ENCODE results near the gene NXPH3.

The NXPH3 gene

DNA sequence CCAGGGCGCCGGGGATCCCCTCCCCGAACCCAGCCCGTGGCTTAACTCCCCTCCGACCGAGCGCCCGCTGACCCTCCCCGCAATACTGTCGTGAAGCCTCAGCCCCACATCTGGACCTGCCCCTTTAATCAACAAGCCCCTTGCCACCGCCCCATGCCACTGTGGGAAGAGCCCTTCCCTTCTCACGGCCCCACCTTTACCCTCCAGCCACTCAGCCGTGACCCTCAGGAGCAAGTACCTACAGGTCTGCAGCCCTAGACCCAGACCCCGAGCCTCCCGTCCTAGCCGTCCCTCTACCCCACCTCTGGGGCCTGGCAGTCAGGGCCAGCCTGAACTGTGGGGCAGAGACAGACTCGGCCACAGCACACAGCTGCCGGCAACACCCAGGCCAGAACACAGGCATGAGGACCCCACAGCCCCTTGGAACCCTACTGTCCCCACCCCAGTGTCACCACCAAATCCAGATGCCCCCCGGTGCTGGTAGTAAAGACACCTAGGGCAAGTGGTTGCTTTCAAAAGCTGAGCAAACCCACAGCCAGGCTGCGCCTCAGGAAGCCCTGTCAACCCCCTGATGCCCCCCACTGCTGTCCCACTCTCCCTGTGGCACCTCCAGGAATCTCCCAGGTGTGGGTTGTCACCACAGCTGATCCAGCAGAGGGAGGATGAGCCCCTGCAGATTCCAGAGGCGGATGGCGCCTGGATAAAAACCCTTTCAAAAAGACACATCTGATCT, 1.4 kb downstream of the NXPH3 start:
- no peak for DNase-seq

DNA sequence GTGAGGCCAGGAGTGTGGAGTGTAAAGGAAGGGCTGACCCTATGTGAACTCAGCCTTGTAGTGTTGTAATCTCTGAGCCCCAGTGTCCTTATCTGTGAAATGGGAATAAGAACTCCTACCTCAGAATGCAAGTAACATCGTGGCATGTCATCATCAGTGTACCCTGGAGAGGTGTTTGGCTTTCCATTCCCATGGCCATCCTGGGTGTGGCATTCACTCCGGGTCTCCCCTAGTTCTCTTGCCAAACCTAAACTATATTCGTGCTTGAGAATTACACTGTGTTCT, 1.9 kb downstream of the NXPH3 start:
- no peak for DNase-seq

DNA sequence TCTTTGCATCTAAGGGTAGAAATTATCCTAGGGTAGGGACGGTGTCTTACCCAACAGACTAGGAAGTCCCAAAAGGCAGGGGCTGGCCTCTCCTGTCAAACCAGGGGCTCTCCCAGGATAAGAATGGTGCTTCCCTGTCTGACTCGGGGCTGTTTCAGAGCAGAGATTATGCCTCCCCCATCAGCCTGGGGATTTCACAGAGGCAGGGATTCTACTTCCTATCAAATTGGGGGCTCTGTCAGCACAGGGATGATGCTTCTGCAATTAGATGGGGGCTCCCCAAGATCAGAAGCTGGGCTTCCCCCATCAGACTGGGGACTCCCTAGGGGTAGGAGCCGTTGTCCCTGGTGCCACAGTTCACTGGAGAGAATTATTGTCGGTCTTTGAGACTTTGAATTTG, 2.3 kb downstream of the NXPH3 start:
- no peak for DNase-seq

DNA sequence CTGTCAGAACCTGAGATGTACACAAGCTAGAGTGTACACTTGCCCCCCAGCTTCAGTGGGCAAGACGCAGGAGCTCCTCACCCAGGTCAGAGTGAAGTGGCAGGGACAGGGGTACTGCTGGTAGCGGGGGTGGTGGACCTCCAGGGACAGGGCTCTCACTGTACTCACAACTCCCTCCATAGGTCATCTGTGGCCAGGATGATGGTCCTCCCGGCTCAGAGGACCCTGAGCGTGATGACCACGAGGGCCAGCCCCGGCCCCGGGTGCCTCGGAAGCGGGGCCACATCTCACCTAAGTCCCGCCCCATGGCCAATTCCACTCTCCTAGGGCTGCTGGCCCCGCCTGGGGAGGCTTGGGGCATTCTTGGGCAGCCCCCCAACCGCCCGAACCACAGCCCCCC, 2.7 kb downstream of the NXPH3 start:
- DNase-seq: no peak

DNA sequence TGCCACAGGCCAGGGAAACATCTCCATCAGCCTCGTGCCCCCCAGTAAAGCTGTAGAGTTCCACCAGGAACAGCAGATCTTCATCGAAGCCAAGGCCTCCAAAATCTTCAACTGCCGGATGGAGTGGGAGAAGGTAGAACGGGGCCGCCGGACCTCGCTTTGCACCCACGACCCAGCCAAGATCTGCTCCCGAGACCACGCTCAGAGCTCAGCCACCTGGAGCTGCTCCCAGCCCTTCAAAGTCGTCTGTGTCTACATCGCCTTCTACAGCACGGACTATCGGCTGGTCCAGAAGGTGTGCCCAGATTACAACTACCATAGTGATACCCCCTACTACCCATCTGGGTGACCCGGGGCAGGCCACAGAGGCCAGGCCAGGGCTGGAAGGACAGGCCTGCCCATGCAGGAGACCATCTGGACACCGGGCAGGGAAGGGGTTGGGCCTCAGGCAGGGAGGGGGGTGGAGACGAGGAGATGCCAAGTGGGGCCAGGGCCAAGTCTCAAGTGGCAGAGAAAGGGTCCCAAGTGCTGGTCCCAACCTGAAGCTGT, 3.4 kb downstream of the NXPH3 start:
- DNase-seq: no peak

DNA sequence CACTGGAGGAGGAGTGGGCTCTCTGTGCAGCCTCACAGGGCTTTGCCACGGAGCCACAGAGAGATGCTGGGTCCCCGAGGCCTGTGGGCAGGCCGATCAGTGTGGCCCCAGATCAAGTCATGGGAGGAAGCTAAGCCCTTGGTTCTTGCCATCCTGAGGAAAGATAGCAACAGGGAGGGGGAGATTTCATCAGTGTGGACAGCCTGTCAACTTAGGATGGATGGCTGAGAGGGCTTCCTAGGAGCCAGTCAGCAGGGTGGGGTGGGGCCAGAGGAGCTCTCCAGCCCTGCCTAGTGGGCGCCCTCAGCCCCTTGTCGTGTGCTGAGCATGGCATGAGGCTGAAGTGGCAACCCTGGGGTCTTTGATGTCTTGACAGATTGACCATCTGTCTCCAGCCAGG, 3.9 kb downstream of the NXPH3 start:
- no peak for DNase-seq

DNA sequence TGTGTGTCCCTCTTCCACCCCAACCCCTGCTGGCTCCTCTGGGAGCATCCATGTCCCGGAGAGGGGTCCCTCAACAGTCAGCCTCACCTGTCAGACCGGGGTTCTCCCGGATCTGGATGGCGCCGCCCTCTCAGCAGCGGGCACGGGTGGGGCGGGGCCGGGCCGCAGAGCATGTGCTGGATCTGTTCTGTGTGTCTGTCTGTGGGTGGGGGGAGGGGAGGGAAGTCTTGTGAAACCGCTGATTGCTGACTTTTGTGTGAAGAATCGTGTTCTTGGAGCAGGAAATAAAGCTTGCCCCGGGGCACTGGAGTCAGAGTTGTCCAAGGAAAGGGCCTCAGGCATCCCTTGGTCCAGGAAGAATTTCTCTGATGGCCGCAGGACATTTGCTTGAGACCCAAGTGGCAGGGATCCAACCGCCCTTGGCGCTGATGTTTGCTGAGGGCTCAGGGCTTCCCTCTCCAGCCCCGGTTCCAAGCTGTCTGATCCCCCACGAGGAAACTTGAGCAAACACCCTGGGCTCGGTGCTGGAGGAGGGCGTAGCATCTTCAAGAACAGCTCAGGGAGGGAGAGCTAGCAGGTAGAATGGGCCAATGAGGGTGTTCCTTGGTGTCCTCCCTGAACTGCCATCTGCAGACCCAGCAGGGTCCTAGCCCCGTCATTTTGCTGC, 4.5 kb downstream of the NXPH3 start:
- no peak for DNase-seq

DNA sequence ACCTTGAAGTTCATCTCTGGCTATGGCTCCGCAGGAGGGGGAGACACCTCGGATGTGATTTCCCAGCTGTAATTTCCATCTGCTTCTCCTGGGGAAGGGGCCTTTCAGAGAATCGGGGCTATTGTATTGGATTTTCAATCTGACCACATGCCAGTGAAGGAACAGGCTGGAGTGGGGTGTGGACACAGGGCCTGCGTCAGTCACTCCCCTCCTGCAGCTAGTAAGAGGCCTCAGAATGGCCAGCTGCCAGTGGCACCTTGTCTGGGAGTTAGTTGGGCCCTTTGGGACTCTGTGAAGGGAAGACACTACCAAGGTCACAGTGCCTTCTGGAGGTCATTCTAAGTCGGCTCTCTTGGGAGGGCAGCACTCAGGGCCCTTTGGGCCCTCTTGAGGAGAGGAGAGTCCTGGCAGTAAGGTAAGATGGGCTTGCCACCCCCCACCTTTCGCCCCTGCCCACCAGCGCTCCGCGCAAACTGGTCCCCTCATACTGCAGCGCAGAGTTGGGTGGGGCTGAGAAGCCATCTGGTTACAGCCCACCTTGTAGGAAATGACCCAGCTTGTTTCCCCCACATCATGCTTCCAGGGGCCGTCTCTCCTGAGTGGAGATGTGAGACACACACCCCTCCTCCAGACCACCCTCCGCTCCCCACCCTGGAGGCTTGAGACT, 5.4 kb downstream of the NXPH3 start:
- no peak for DNase-seq

DNA sequence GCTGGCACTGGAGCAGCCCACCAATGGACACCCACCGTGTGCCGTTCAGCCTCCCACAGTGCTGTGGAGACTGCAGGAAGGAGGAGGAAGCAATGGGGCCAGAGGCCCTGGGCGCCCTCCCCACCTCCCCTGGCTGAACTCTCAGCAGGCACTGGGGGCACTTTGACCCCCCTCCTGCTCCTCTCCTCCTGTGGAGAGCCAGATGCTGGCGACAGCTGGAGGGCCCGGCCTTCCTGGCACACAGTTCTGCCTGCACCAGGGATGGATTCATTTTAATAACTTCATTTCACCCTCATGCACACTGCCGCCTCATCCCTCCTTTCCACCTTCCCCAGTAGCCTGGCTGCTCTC, 6.0 kb downstream of the NXPH3 start:
- DNase-seq: no peak

DNA sequence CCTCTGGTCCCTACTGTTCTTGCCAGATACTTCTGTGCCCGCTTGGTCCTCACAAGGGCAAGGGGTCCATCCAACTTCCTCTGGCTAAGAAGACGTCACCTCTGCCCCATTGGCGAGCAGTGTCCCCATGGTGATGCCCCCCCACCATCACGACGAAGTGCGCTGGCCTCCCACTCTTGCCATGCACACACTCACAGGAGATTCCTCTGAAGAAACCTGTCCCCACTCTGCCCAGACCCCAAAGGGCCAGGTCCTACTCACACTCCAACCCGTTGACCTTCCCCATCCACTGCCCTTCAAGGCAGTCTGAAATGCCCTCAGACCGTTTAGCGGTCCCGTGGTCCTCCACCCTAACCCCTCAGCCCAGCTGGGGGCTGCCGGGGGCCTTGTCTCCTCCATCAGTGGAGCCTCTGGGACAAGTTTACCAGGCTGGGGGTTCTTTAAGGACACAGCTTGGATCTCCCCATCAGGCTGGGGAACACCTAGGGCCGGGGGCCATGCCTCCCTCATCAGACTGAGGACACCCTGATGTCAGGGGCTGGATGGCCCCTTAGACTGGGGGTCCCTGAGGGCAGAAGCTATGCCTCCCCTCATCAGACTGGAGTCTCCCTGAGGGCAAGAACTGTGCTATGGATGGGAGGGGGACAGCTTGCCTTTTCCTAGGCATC, 6.5 kb downstream of the NXPH3 start:
- no peak for DNase-seq

DNA sequence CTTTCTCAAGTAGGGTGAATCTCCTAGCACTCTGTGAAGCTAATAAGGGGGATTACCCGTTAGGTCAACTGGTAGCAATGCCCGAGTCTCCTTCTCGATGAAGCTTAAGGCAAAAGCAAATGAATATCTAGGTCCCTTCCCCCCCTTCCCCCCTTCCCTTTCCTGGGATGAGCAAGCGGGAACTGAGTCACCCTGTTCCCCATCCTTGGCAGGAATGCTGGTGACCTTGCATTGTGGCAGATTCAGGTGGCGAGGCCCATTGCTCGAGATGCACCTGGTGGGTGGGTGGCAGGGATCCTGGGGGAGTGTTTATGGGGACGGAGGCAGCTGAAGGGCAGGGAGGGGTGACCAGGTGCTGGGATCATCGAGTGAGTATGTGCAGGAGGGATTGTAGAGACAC, 7.1 kb downstream of the NXPH3 start:
- no peak for DNase-seq

DNA sequence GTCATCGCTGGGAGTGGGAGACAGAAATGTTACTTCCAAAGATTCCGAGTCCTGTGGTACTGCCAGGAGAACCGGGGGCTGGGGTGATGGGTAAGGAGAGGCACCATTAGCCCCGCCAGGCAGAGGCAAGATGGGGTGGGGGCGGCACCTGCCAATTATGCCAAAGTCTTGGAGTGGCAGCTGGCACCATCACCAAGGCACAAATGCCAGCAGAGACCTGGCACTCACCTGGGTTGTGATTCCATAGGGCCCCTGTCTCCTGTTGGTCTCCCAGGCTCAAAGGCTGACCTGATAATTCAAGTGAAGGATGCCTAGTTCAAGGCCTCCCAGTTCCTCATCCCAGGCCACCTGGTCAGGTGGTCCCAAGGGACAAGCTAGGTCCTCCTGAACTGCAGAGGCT, 7.6 kb downstream of the NXPH3 start:
- no peak for DNase-seq

DNA sequence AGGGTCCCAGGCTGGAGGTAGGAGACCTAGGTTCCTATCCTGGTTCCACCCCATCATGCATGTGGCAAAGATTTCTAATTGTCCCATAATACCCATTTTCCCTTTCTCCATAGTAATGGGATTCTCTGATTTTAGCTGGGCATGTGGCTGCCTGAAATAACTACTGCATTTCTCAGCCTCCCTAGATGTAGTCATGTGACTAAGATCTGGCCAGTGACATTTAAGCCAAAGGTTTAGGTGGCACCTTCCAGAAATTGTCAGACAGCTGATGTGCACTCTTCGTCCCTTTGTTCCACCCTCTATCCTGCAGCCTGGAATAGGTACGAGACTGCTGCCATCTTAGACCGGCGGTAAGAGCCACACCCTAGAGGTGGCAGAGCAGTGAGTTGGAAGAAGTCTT, 8.2 kb downstream of the NXPH3 start:
- DNase-seq: no peak

DNA sequence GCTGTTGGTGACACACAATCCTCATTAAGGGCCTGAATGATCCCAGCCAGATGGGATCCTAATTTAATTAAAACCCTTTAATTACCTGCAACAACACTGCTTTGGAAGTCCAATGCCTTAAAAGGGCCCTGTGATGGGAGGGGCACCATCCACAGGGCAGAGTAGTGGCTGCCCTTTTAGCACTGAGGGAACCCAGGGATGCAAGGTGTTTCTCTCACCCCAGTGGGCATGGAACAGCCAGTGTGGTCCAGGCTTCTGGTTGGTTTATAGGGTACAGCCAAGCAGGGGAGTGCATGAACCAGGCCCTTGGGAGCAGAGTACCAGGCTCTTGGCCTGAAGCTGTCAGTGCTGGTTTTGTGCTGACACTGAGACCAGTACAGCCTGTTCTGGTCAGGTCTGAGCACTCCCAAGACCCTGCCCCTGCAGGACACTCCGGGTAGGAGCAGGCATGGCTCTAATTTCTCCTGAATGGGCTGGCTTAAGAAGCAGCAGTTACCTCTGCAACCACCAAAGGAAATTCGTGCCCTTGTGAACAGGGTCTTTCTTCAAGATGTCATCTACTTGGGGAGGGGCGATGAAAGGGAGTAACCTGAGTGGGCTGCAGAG, 9.9 kb downstream of the NXPH3 start:
- no peak for DNase-seq

DNA sequence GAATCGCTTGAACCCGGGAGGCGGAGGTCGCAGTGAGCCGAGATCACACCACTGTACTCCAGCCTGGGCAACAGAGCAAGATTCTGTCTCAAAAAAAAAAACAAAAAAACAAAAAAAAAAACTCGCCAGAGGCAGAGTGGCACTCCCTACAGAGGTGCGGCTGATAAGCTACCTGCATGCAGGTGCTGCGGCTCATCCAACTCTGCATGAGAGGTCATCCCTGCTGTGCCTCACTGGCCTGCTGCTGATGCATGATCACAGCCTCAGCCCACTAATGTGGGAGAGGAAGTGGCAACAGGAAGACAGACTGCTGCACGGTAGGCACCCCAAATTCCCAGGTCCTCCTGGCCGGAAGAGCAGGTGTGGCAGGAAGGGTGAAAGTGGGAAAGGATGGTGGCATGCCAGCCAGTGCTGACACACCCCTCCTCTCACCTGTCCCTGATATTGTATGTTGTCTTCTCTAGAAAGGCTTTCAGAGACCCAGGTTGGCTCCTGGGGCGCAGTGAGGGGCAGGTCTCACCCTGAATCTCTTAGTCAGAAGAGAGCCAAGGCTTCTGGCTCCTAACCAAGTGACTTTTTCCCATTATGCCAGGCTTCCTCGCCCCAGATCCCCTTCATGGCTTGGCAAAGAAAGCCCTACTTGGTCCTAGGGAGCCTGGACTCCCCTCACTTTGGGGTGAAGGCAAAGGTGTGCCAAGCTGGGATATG, 11.8 kb downstream of the NXPH3 start:
- DNase-seq: no peak

DNA sequence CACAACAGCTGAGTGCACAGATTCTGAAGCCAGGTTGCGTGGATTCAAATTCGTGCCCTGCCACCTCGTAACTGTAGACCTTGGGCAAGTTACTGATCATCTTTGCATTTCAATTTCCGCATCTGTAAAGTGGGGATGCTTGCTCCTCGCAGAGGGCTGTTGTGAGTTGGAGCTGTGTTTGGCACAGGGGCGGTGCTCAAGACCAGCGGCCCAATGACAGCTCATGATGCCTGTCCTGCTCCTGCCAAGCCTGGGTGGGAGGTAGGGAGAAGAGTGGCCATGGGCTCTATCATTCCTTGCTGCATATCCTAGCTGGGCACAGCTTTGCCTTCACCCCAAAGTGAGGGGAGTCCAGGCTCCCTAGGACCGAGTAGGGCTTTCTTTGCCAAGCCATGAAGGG, 12.6 kb downstream of the NXPH3 start:
- DNase-seq: no peak

DNA sequence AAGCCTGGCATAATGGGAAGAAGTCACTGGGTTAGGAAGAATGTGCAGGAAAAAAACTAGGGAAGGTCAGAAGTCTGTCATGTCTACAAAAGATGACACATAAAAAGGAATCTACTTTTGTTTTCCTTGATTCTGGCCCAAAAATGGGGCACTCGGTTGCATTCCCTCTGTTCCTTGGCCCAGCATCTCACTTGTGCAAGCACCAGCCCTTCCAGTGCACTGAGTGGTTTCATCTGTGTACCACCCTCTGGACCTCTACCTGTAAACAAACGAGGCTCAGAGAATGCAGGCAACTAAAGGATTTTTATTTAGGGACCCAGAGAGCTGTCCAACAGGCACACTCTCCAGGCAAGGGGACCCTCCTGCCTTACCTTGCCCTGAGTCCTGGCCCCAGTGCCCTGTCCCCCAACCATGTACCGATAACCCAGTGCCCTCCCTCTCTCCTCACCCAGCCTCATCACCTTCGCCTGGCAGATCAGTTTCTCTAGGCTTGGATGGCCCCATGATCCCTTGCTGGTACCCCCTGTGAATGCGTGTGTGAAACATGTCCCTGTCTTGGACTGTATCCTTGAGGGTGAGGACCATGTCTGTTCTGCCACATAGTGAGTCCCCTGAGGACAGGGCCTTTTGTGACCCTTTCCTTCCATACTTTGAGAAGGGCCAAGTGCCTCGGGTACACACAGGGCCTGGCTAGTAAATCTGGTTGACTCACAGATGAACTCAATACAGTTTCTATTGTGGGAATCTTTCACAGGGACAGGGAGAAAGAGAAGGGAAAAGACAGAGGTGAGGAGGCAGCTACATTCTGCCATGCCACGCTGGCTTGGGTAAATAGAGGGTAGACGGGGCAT, 13.3 kb downstream of the NXPH3 start:
- no peak for DNase-seq

DNA sequence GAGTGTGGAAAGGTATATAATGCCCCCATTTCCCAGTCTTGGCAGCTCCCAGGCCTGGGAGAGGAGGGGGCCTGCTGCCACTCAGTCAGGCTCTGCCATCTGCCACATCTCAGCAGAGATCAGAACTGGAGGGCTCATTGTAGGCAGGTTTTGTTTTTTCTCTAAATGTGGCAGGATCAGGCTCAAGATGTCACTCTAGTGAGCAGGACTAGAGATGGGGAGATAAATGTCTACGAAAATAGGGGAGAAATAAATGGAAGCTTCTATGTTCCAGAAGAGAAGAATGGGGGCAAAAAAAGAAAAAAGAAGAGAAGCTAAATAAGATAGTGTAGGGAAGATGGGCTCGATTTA, 13.9 kb downstream of the NXPH3 start:
- no peak for DNase-seq

DNA sequence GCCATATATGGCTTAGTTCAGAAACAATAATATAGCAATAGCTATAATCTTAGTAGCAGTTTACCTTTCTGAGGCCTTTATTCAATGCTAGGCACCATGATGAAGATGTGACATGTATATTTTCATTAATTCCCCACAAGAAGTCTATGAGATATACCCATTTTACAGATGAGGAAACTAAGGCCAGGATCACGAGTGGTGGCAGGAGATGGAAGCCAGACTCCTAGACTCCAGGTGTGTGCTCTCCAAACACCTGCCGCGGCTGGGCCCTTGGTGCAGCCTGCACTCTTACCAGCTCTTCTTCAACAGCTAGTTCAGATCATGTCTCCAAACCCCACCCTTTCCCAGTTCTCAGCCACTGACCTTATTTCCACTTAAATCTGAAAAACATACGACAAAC, 15.2 kb downstream of the NXPH3 start:
- DNase-seq: no peak

DNA sequence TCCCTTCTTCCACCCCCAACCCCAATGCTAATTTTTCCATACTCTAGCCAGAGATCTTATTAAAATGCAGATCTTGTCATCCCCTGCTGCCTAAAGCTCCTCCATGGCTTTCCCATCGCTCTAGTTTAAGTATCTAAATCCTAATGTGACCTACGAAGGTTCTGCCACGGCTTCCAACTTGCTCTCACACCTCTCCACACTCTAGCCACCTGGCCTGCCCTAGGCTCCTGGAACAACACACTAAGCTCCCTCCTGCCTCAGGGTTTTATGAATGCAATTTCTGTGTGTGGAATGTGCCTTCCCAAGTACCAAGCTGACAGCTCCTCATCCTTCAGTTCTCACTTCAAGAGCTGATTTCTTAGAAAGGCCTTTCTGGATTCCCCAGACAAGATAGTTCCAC, 16.6 kb downstream of the NXPH3 start:
- DNase-seq: no peak

DNA sequence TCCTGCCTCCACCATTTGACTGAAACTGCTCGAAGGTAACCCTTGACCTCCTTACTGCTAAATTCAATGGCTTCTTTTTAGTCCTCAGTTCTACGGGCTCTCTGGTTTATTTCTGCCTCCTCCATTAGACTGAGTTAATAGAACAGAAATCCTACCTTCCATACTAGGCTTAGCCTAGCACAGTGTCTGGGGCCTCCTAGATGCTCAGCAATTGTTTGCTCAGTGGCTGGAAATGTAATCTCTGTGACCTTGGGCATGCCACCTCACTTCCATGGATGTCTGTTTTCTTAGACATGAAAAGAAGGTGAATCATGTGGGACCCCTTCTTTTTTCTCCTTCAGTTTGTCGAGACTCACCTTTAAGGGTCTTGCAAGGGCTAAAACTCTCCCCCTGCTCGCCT, 19.7 kb downstream of the NXPH3 start:
- no peak for DNase-seq

DNA sequence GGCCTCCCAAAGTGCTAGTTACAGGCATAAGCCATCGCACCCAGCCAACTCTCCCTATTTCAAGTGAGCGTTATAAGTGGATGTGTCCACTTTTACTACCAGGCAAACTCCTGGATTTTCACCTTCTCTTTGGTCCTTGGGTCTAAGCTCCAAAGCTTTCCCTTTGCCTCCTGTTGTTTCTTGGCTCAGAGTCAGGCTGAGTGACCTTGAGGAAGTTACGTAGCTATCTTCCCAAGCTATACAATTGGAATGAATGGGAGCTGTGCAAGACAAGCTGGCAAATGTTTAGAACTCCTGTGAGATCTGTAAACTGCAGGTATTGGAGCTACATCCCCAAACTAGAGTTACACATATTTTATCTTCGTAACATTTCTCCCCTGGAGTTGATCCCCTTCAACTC, 20.3 kb downstream of the NXPH3 start:
- DNase-seq: no peak
